GM12801 (cell line): ENCODE results near the gene PRG3.

Source experiments
- CTCF ChIP-seq: IDR thresholded peaks from one replicate; pipeline ENCODE4 v1.5.1; 2011; ENCODE audit warnings: control low read depth; ENCODE audit not compliant: insufficient read length; ENCODE audit errors: extremely low read depth

The PRG3 gene

GRCh38 chr11:57339328-57339727 lies 41.6 kb downstream of the PRG3 start:
- TF ChIP-seq CTCF, result no peak

- TF ChIP-seq CTCF, result no peak
These were observed 42.8 kb downstream of the PRG3 start, which contains the start of gene P2RX3 for GRCh38 chr11:57338142-57338541. Gene P2RX3, plus strand, starts transcription at chr11:57338352. Its CDS starts 199 bp downstream, at chr11:57338551.

- no peak for TF ChIP-seq CTCF
These were observed 44.8 kb downstream of the PRG3 start for GRCh38 chr11:57336111-57336666.

- no peak for TF ChIP-seq CTCF
These were observed 45.4 kb downstream of the PRG3 start, which contains the start of gene SSRP1 for GRCh38 chr11:57335343-57336110. Gene SSRP1, minus strand, starts transcription at chr11:57335892. Its CDS starts 771 bp downstream, at chr11:57335121.

- TF ChIP-seq CTCF, result no peak
These were observed 46.0 kb downstream of the PRG3 start for GRCh38 chr11:57335023-57335342.

- TF ChIP-seq CTCF, result no peak
These were observed 48.1 kb downstream of the PRG3 start for GRCh38 chr11:57332694-57333440.

- TF ChIP-seq CTCF, result no peak
These were observed 49.2 kb downstream of the PRG3 start for GRCh38 chr11:57331720-57332119.
